DND-41 (cell line): Measurements from ENCODE around the gene OR5K2.

Source experiments
- ATAC-seq: fragments of 200-7000 bp; cut with Tn5 transposase; 3 replicates; pipeline ENCODE4 v1.9.1; 2021; ENCODE audit warnings: low read depth; ENCODE audit not compliant: insufficient read depth
- DNase-seq: peaks from one replicate; pipeline ENCODE4 v3.0.0-alpha.2; 2020
- H2AFZ ChIP-seq: 2 replicates; pipeline ENCODE4 v1.6.0; 2012; ENCODE audit warnings: low read depth, low read length
- H3K27ac ChIP-seq: 2 replicates; pipeline ENCODE4 v1.5.1; 2012; ENCODE audit warnings: low read length, inconsistent platforms
- H3K27me3 ChIP-seq: fragments of 200-600 bp; sonication (generic); 2 replicates; pipeline ENCODE4 v1.6.0; 2012; ENCODE audit warnings: low read length, mild to moderate bottlenecking, inconsistent platforms; ENCODE audit not compliant: insufficient read depth, poor library complexity
- H3K36me3 ChIP-seq: 2 replicates; pipeline ENCODE4 v1.5.1; 2012; ENCODE audit warnings: low read length, inconsistent platforms; ENCODE audit not compliant: insufficient read depth
- H3K4me1 ChIP-seq: 2 replicates; pipeline ENCODE4 v1.5.1; 2012; ENCODE audit warnings: mild to moderate bottlenecking, low read length; ENCODE audit not compliant: insufficient read depth
- H3K4me2 ChIP-seq: 2 replicates; pipeline ENCODE4 v1.6.0; 2012; ENCODE audit warnings: mild to moderate bottlenecking, moderate library complexity, low read length, inconsistent platforms; ENCODE audit not compliant: insufficient read depth
- H3K4me3 ChIP-seq, 2 experiments: fragments of 200-600 bp in 1 of 2; shearing (Covaris generic) in 1 of 2; 2 replicates each; pipeline ENCODE4 v1.5.1; 2012 to 2016; ENCODE audit warnings: inconsistent platforms in 2 of 2, low read length in 2 of 2, mild to moderate bottlenecking in 2 of 2, low read depth in 1 of 2, moderate library complexity in 1 of 2
- H3K79me2 ChIP-seq: 2 replicates; pipeline ENCODE4 v1.6.0; 2012; ENCODE audit warnings: low read length, inconsistent platforms; ENCODE audit not compliant: insufficient read depth
- H3K9ac ChIP-seq: 2 replicates; pipeline ENCODE4 v1.6.0; 2012; ENCODE audit warnings: low read depth, mild to moderate bottlenecking, inconsistent platforms, low read length, moderate library complexity
- H3K9me3 ChIP-seq: 2 replicates; pipeline ENCODE4 v1.5.1; 2012; ENCODE audit warnings: low read length, moderate library complexity, mild to moderate bottlenecking, inconsistent platforms; ENCODE audit not compliant: insufficient read depth, severe bottlenecking
- H4K20me1 ChIP-seq: 2 replicates; pipeline ENCODE4 v1.6.0; 2012; ENCODE audit warnings: low read length; ENCODE audit not compliant: insufficient read depth
- CTCF ChIP-seq: IDR thresholded peaks from 2 replicates; pipeline ENCODE4 v1.5.1; 2012; ENCODE audit warnings: borderline replicate concordance, low read length, moderate library complexity, mild to moderate bottlenecking; ENCODE audit not compliant: poor library complexity, severe bottlenecking; ENCODE audit errors: extremely low read depth
- EZH2 ChIP-seq: IDR thresholded peaks from 3 replicates; pipeline ENCODE4 v1.6.1; 2012; ENCODE audit warnings: borderline replicate concordance, low read depth, mild to moderate bottlenecking, moderate library complexity, low read length, inconsistent platforms; ENCODE audit not compliant: severe bottlenecking

Gene OR5K2

DNA sequence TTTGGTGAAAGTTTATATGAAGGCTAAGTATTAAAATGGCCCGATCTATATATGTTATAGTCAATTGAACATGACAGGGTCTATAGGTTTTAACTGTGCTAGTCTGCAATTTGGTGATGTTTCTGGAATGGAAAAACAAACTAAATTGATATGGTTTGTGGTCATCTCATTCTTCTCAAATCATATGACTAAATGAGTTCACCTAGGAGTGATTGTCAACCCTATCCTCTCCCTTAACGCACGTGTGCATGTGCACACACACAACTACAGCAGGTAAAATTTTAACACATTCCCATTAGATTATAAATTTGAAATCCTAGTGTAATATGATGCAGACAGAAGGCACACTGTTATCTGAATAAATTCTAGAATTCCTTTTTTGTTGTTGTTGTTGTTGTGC is 16.3 kb downstream of the OR5K2 start:
- H3K27me3 ChIP-seq = no peaks in the 10 kb centered on the region
- peaks cover 33% of the 10 kb centered on the region for H3K36me3 ChIP-seq
- no peaks in the 10 kb centered on the region for H3K9me3 ChIP-seq
- H3K9ac ChIP-seq = no peak overlapping the region
- no peak overlapping the region for H2AFZ ChIP-seq
- no peak for TF ChIP-seq CTCF
- TF ChIP-seq EZH2 = no peak
- ATAC-seq (no peak), DNase-seq (no peak)
- no peak overlapping the region for H3K27ac ChIP-seq
- H3K4me2 ChIP-seq = no peak overlapping the region
- H4K20me1 ChIP-seq = no peaks in the 10 kb centered on the region
- H3K4me1 ChIP-seq = no peaks in the 10 kb centered on the region
- no peak overlapping the region for H3K4me3 ChIP-seq
- H3K79me2 ChIP-seq = peaks cover 3% of the 10 kb centered on the region; the same call in 1 of the 2 replicates

- Histone ChIP-seq H3K27ac (no peak overlapping the region), H3K27me3 (no peaks in the 10 kb centered on the region), H4K20me1 (0 out of 2 replicates have a peak, but pooled peaks cover 4% of the 10 kb centered on the region), H3K4me3 (no peak overlapping the region), H3K9me3 (no peaks in the 10 kb centered on the region), H3K79me2 (peaks cover 15% of the 10 kb centered on the region), H3K4me1 (peaks cover 8% of the 10 kb centered on the region; the same call in 1 of the 2 replicates), H3K36me3 (peaks cover 44% of the 10 kb centered on the region), H2AFZ (no peak overlapping the region), H3K4me2 (no peak overlapping the region), H3K9ac (no peak overlapping the region)
- no peak for ATAC-seq
- no peak for DNase-seq
- TF ChIP-seq CTCF = no peak
- TF ChIP-seq EZH2 = no peak
Observed at GRCh38 chr3:98514948-98515347, 17.5 kb downstream of the OR5K2 start.

GRCh38 chr3:98518816-98519215 is 21.3 kb downstream of the OR5K2 start:
- DNase-seq = no peak
- Histone ChIP-seq H3K27ac (no peak overlapping the region), H3K36me3 (peaks cover 60% of the 10 kb centered on the region), H3K4me1 (peaks cover 36% of the 10 kb centered on the region), H3K4me2 (no peak overlapping the region), H4K20me1 (0 out of 2 replicates have a peak, but pooled peaks cover 4% of the 10 kb centered on the region), H2AFZ (no peak overlapping the region), H3K9me3 (no peaks in the 10 kb centered on the region), H3K27me3 (no peaks in the 10 kb centered on the region), H3K79me2 (peaks cover 43% of the 10 kb centered on the region), H3K9ac (no peak overlapping the region), H3K4me3 (no peak overlapping the region)
- no peak for TF ChIP-seq CTCF
- no peak for TF ChIP-seq EZH2
- no peak for ATAC-seq

DNA sequence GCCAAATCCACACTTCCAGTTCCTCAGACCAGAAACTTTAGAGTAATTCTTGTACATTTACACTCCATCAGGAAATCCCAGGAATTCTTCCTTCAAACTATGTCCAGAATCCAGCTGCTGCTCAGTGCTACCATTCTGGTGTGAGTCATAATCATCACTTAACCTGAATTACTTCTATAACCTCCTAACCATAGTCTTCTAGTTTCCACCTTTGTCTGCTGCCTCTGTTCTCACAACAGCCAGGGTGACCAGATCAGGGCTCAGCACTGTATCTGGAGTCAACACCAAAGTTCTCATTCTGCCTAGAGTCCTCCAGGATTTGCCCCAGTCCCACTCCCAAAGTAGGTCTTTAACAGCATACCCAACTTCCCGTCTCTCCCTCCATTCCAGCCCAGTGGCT is 21.9 kb downstream of the OR5K2 start:
- Histone ChIP-seq H2AFZ (no peak overlapping the region), H3K27me3 (no peaks in the 10 kb centered on the region), H3K27ac (no peak overlapping the region), H3K36me3 (peaks cover 60% of the 10 kb centered on the region), H3K9ac (no peak overlapping the region), H3K4me3 (no peak overlapping the region), H3K79me2 (peaks cover 43% of the 10 kb centered on the region), H3K4me1 (peaks cover 36% of the 10 kb centered on the region), H3K4me2 (peak overlapping the region; percentile 82), H4K20me1 (0 out of 2 replicates have a peak, but pooled peaks cover 4% of the 10 kb centered on the region), H3K9me3 (no peaks in the 10 kb centered on the region)
- ATAC-seq (no peak), DNase-seq (no peak)
- no peak for TF ChIP-seq CTCF
